Measurements from ENCODE around the gene SLC35A5.
"Not testable (repeated sequence)": the region's sequence is repeated elsewhere in the genome, so short reads cannot be mapped to it uniquely, and the experiment has no call there.

Gene SLC35A5, protein sequence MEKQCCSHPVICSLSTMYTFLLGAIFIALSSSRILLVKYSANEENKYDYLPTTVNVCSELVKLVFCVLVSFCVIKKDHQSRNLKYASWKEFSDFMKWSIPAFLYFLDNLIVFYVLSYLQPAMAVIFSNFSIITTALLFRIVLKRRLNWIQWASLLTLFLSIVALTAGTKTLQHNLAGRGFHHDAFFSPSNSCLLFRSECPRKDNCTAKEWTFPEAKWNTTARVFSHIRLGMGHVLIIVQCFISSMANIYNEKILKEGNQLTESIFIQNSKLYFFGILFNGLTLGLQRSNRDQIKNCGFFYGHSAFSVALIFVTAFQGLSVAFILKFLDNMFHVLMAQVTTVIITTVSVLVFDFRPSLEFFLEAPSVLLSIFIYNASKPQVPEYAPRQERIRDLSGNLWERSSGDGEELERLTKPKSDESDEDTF

DNA sequence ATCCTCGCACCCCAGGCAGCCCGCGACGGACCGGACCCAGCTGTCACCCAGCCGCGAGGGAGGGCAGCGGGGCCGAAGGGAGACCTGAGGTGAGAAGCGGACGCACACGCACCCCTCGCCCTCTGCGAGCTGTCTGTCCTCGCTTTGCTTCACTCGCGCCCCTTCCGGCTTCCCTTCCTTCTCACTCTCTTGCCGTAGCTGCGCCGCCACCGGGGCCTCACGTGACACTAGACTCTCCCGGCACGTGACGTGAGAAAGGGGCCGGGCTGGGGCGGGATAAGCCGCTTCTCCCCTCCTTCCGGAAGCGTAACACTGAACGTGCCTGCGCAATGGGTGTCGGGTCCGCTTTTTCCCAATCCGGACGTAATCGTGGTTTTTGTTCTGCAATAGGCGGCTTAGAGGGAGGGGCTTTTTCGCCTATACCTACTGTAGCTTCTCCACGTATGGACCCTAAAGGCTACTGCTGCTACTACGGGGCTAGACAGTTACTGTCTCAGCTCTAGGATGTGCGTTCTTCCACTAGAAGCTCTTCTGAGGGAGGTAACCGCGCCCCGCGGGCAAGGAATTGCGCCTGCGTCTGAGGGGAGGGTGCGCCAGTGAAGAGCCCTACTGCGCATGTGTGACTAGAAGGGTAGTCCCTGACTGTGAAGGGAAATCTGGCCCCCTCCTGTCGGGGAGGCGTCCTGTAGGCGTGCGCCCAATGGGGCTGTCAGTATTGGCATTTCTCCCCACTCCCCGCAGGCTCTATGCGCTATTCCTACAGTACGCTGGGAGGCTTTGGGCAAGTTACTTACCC, at the start of gene SLC35A5, which contains the start of gene ATG3:
Gene SLC35A5, plus strand, starts transcription at position 312 of the 796 bp plus-strand sequence. CDS start 1,359 bp downstream, outside the sequence.
Gene ATG3, minus strand, starts transcription at position 229 of the 796 bp plus-strand sequence. CDS start 434 bp downstream, outside the sequence.
- DNase-seq (ENCODE audit: low read depth): peak; percentile 99

DNA sequence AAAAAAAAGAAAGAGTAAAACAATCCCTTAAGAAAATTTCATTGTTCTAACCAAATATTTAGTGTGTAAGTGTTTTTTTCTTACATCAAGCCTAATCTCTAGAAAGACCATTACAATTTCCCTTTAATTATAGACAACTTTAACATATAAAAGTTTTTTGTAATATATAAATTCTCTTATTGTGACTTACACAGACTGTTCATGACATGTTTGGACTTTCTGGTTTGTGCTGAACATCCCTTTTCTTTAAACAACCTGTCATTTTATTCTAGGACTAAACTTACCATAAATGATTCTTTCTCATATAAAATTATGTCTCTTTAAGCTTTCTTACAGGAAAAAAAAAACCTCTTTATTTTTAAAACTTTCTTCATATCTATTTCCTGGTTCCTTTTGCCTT, 49.5 kb upstream of the SLC35A5 start:
- no peak for DNase-seq (ENCODE audit: low read depth)

DNA sequence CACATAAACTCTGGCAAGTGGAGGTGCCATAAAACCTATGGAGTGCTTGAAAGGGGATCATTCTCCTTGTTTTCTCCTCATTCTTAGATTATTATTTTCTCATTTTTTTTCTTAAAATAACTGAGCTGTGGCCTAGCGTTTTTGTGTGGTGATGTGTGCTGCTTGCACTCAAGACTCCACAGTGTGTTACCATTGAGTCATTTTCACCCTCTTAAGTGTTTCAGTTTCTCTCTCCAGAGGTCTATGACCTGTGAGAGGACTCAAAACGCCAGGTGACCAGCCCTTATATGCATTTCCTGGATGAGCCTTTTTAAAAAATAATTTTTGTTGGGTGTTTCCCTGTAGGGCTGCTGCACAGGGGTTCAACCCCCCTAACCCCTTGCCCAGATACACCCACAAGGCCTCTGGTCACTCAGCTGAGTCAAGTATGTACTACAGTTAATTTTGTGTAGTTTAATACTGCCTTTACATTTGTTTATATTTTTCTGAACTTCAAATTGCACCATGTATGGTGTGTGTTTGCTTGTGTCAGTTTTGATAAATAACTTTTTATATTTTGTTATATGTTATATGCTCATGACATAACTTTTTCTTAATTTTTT, 47.2 kb upstream of the SLC35A5 start:
- DNase-seq (ENCODE audit: low read depth): no peak

DNA sequence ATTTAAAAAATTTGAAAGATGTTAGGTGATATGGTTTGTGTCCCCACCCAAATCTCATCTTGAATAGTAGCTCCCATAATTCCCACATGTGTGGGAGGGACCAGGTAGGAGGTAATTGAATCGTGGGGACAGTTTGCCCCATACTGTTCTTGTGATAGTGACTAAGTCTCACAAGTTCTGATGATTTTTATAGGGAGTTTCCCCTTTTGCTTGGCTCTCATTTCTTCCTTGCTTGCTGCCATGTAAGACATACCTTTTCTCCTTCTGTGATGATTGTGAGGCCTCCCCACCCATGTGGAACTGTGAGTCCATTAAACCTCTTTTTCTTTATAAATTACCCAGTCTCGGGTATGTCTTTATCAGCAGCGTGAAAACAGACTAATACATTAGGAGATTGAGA, 42.9 kb upstream of the SLC35A5 start:
- DNase-seq (ENCODE audit: low read depth): not testable (repeated sequence)

DNA sequence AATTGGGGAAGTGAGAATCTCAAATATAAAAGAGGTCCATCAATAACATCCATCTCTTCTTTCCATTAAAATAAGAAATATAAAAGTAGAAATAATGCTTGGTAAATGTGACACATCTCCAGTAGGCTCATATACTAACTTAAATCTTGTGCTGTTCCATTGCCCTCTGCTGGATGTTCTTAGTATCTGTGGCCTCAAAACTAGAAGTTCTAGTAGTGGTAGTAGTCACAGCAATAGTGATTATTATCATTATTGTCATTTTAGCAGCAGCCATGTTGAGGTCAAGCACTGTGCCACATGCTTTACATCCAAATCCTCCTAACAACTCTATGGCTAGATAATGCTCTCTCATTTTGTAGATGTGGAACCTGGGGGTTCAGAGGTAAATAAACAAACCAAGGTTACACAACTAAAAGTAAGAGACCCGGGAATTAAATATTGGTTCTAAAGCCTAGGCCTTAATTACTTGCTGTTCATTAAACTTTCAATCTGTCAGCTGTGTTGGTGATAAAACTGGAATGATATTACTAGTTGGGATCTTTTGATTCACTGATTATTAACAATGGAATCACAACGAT, 42.3 kb upstream of the SLC35A5 start:
- DNase-seq (ENCODE audit: low read depth): peak; percentile 69

DNA sequence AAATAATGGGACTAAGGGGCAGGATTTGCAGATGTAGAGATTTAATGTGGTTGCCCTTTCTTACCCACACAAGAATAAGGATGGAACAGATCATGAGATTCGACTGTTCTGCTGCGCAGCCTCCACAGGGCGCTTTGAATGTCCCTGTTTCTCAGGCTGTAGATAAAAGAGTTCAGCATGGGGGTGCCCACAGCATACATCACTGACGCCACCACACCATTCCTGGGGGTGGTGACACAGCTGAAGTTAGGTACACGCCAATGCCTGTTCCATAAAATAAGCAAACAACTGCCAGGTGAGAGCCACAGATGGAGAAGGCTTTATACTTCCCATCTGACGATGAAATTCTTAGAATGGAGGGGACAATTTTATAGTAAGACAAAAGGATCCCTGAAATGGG, 37.7 kb upstream of the SLC35A5 start:
- DNase-seq (ENCODE audit: low read depth): not testable (repeated sequence)

DNA sequence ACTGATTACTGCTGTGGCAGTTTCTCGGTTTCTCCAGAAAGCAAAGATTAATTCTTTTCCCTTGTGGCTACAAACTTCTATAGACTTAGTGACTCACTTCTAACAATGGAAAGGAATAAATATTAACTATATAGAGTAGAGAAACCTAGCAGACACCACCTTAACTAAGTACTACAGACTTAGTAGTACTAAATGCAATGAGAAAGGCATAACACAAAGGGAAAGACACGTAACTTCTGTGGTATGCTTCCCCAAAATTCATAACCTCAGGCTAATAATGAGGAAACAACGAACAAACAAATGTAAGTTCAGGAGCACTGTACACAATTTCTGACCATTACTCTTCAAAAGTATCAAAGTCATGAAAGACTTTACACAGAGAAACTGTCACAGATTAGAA, 31.3 kb upstream of the SLC35A5 start:
- no peak for DNase-seq (ENCODE audit: low read depth)

DNA sequence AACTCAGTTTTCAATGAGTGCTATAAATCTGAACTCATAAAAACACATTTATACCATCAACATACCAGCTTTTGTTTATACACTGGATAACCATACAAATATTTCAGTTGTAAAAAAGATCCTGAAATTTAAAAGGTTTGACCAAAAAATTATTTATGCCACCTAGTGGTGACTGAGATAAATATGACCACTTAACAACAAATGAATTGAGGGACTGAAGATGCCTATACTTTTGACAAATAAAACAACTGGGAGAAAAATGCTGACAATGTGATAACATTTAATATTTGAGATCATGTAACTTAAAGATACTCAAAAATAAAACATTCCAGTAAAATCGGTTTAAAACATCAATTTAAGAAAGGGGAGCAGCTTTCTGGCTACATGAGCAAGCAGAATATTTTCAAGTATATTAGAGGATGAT, 30.5 kb upstream of the SLC35A5 start:
- peak; percentile 40 for DNase-seq (ENCODE audit: low read depth)

DNA sequence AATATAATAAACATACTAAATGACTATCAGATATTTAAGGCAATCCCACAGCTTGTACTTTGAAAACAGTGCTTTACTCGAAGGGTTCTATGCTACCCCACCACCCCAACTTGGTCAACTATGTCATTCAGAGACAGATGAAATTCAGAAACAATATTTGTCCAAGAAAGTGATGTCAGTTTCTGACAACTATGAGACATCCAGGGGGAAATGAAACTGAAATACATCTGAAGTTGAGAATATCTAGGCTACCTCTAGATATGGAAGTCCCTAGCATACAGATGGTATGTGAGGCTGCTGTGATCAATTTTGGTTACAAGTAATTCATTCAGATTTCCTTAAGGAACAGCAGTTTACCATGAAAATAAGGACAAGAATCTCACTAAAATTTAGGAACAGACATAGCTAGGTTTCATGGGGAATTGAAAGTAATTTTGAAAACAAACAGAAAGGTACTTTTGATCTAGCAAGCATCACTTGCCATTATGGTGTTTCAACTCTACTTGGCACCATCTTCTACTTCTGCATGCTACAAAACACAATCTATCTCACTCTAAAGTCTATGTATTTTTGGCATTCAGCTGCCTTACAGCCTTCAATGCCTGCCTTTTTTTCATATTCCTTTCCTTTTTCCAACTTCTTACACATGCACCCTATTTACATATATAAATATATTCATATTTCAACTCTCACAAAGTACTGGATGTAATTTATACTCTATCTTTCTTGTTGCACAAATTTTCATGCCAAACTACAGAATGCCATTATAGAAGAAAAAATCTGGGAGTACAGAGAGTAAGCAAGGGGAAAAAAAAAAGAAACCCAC, 21.8 kb upstream of the SLC35A5 start:
- DNase-seq (ENCODE audit: low read depth): no peak

DNA sequence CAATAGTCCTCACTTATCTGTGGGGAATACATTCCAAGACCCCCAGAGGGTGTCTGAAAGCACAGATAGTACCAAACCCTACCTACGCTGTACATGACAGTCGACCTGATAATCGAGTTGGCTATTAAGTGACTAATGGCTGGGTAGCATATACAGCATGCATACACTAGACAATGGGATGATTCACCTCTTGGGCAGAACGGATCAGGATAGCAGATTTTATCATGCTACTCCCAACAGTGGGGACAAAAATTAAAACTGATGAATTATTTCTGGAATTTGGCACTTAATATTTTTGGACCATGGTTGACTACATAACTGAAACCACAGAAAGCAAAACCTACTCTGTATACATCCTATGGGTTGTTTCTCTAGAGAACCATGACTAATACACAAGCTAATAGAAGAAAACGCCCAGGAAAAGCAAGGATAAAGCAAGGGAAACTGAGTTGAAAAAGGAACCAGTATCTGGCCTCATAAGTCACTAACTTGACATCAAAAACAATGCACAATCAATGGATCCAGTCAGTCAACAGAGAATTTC, 15.6 kb upstream of the SLC35A5 start:
- DNase-seq (ENCODE audit: low read depth): peak; percentile 37

DNA sequence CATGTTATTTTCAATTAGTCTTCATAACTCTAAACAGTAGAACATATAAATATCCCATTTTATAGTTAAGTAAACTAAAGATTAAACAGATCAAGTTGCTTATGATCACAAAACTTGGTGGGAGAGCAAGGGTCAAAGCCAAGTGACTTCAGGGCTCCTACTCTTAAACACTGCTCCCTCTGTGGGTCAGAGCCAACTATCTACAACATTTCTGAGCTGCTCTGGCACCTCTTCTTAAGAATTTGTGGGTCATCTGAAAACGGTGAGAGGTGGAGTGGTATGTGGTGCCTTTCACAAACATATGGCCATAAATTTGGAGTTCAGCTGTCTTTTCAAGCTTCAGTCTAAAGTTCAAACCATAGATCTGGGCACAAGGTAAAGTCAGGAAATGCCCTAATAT, 11.0 kb upstream of the SLC35A5 start:
- DNase-seq (ENCODE audit: low read depth): no peak

DNA sequence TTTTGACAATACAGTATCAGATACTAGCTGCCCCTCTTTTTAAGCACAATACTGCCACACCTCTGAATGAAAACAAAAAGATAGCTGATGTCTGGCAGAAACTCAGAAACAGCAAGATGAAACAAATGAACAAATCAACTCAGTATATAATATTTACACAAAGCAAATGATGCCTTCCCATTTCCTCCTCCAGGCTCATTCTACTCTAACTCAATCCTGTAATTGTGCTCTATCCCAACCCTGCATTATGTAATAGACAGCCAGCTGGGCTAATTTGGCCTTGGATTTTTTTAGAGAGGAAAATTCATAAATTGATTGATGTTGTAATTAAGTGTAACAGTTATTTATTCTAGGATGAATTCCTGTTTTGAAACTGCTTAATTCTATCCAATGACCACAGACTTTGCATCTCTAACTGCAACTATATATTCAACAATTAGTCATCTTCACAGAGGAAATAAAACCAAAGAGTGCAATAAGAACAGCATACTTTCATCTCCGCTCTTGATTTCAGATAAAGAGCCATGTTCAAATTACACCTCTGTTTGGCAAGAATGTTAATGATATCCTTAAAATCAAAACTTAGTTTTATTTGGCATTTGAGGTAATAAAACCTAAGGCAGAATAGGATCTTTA, 6.2 kb upstream of the SLC35A5 start:
- peak; percentile 64 for DNase-seq (ENCODE audit: low read depth)

DNA sequence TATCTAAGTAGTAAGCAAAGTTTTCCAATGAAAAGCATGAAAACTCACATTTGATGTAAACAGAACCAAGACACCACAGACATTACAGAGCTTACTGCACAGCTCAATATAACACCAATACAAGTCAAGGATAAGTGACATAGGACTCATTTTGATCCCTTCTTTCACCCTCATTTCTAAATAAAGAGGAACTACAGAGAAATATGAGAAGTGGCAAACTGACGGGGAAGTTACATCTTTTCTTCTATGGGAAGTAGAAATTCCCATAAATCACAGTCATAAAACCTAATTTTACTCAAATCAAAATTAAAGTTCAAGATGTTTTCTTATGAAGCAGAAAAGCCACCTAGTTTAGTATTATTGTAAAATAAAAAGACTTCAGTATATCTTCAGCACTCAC, 3.9 kb upstream of the SLC35A5 start:
- DNase-seq (ENCODE audit: low read depth): no peak

DNA sequence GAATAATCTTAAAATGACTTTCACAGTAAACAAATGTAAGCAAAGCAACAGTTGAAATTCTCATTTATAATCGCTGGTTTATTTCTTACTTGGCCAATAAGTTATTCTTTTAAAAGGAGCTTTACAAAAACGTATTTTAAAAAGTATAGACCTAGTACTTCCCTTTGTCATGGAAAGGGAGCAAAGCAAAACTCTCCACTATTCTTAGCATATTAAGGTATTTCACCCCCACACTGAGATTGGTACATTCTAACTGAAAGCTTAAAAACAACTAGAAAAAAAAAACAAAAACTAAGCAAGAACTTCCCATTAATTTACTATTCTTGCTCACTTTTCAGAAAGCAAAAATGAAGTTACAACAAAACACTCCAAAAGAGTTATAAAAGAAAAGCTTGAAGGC, 1.5 kb upstream of the SLC35A5 start:
- no peak for DNase-seq (ENCODE audit: low read depth)

DNA sequence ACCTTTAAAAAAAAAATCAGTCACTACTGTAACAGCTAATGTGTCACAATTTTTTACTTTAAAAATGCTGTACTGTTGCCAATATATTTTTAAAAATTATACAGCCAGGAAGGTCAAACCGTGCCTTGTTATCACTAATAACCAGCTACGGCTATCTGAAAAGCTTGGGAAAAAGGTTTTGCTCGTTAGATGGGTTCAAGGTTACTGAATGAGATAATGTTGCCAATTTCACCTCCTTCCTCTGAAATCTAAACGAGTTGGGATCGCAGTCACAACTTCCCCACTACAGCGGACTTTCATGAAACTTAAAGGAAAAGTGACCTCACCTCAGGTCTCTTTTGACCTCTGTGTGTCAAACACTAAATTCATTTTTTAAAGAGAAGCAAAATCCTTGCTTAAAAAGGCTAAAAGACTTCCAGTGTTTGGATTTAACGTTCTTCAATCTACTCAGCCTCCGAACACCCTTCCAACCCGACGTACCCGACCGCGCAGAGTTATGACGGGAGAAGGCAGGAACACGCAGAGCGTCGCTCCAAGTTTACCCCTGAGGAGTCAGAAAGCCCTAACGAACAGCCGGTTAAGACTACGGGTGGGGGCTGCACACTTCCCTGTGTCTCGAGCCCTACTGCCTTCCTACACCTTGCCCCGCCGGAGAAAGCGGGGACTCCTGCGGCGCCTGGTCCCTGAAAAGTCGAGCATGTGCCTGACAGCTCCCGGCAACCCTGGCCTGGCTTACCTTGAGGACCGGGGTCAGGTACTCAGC, 943 bp upstream of the SLC35A5 start:
- DNase-seq (ENCODE audit: low read depth): peak; percentile 87

DNA sequence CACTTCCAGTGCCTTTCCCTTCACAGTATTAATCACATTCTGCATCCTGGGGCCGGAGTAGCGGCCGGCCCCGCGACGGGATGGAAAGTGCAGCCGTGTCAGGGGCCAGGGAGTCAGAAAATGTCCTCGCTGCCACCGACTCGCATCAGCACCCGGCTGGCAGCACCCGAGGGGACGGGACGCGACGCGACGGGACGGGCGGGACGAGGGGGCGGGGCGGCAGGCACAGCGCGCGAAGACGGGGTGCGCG, 436 bp upstream of the SLC35A5 start:
- no peak for DNase-seq (ENCODE audit: low read depth)

DNA sequence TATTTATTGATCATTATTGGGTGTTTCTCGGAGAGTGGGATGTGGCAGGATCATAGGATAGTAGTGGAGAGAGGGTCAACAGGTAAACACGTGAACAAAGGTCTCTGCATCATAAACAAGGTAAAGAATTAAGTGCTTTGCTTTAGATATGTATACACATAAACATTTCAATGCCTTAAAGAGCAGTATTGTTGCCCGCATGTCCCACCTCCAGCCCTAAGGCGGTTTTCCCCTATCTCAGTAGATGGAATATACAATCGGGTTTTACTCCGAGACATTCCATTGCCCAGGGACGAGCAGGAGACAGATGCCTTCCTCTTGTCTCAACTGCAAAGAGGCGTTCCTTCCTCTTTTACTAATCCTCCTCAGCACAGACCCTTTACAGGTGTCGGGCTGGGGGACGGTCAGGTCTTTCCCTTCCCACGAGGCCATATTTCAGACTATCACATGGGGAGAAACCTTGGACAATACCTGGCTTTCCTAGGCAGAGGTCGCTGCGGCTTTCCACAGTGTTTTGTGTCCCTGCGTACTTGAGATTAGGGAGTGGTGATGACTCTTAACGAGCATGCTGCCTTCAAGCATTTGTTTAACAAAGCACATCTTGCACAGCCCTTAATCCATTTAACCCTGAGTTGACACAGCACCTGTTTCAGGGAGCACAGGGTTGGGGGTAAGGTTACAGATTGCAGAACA, 2.5 kb downstream of the SLC35A5 start:
- not testable (repeated sequence) for DNase-seq (ENCODE audit: low read depth)

DNA sequence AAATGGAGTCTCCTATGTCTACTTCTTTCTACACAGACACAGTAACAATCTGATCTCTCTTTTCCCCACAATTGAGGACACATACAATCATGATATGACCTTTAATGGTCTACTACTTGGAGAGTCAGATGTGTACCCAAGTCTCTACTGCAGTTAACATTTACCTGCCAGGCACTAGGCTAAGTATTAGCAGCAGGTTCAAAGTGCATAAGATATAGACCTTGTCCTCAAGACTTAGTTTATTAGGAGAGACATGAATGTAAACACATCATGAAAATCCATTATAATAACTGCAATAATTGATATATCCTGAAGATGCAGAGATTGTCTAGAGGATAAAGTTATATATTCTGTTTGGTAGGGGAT, 3.1 kb downstream of the SLC35A5 start:
- DNase-seq (ENCODE audit: low read depth): no peak

DNA sequence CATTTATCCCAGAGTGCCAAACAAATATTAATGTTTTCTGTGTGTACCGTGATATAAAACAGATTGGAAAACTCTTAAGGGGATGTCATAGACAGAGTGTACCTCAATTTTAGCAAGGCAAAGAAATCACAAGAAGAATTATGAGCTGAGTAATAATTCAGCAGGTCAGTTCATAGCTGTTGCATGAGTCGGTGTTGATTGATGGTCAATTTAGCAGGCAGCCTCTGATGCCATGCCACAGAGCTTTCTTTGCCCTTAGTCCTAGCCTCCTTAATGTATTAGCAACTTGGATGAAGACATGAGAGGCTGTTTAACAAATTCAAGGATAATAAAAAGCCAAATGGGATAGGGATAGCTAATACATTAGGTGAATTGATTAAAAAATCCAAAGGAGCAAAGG, 6.8 kb downstream of the SLC35A5 start:
- DNase-seq (ENCODE audit: low read depth): peak; percentile 35

DNA sequence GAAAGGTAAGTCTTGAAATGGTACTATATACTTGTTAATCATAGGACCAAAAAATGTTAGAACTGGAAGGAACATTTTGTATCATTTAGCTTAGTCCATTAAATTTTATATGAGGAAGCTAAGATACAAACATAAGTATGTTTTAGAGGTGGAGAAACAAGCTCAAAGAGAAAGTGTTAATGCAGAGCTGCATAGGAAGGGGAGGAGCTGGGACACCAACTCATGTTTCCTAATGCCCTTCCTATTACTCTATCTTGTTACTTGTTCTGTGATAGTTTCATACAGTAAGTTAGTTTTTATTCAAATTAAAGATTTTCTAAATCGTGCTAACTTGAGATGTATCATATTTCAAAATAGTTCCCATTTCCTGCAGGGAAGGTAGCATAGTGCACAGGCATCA, 7.4 kb downstream of the SLC35A5 start:
- DNase-seq (ENCODE audit: low read depth): no peak
